Left renal cortex interstitium (tissue), 4 donors: Measurements from ENCODE around the gene PPM1M. TPM values are rescaled to one million over a fixed set of nuclear protein-coding genes. Genes with fewer than 3 reads are reported as not detected.

Experiments
- DNase-seq, 4 donors: peaks; one replicate each; pipeline ENCODE4 v3.0.0-alpha.2; 2013; ENCODE audit warnings: low read depth in 4 of 4, low spot score in 2 of 4, missing footprints in 1 of 4
- polyA plus RNA-seq, 4 donors: library from polyadenylated mRNA; unstranded; fragments of 120-200 nt; gene quantifications; one replicate each; pipeline ENCODE4 v1.2.1, GENCODE V29; 2013; ENCODE audit not compliant: insufficient read length in 4 of 4

Gene PPM1M
- polyA plus RNA-seq, 4 donors: 19.3 to 22.3 (median 20.0) TPM

GRCh38 chr3:52243791-52244628 lies 1.5 kb upstream of the PPM1M start:
- no peak for DNase-seq

GRCh38 chr3:52246264-52246620 lies 683 bp downstream of the PPM1M start:
- DNase-seq: no peak

- no peak for DNase-seq
These were observed 1.3 kb downstream of the PPM1M start for GRCh38 chr3:52246728-52247408.

- DNase-seq: no peak
These were observed 2.0 kb downstream of the PPM1M start for GRCh38 chr3:52247409-52248164.

GRCh38 chr3:52248165-52248541 lies 2.6 kb downstream of the PPM1M start:
- no peak for DNase-seq

- no peak for DNase-seq
These were observed 3.4 kb downstream of the PPM1M start for GRCh38 chr3:52248816-52249547.

GRCh38 chr3:52249683-52250082 lies 4.1 kb downstream of the PPM1M start:
- DNase-seq: no peak

- DNase-seq: no peak
These were observed 4.6 kb downstream of the PPM1M start for GRCh38 chr3:52250122-52250521.

- DNase-seq: no peak
These were observed 8.1 kb downstream of the PPM1M start for GRCh38 chr3:52253314-52254304.

GRCh38 chr3:52254608-52255007 lies 9.0 kb downstream of the PPM1M start:
- no peak for DNase-seq

GRCh38 chr3:52256159-52256558 lies 10.6 kb downstream of the PPM1M start:
- no peak for DNase-seq

- no peak for DNase-seq
These were observed 11.1 kb downstream of the PPM1M start for GRCh38 chr3:52256622-52257021.

GRCh38 chr3:52257911-52258310 lies 12.4 kb downstream of the PPM1M start:
- no peak for DNase-seq

- no peak for DNase-seq
These were observed 13.5 kb downstream of the PPM1M start for GRCh38 chr3:52259035-52259434.

- no peak for DNase-seq
These were observed 13.9 kb downstream of the PPM1M start for GRCh38 chr3:52259448-52259847.

GRCh38 chr3:52262447-52262846 lies 16.9 kb downstream of the PPM1M start:
- no peak for DNase-seq

- no peak for DNase-seq
These were observed 19.8 kb downstream of the PPM1M start for GRCh38 chr3:52265387-52265786.

- DNase-seq: no peak
These were observed 22.5 kb downstream of the PPM1M start for GRCh38 chr3:52268036-52268435.

- no peak for DNase-seq
These were observed 24.2 kb downstream of the PPM1M start for GRCh38 chr3:52269776-52270175.
